ENCODE results near the gene COX10.

Gene COX10

GRCh38 chr17:14245002-14245401 lies 175.7 kb downstream of the COX10 start:
- H3K4me3 ChIP-seq (ENCODE audit: low read depth, low read length), result no peak overlapping the region

DNA sequence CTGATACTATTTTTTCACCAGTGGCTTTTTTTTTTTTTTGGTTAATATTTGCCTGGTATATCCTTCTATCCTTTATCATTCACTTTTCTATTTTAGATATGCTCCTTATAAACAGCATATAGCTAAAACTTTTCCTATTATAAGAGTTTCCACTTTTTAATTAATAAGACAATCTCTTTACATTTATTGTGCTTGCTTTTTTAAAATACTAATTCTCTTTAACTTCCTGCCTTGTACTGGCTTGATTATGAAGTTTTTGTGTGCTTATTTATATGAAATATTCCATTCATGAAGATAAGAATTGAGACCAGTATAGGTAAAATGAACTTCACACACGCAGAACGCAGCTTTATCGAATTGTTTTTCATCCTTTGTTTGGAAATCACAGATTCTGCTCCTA lies 176.3 kb downstream of the COX10 start:
- Histone ChIP-seq H3K27me3 (replicated peaks) (no peaks in the 10 kb centered on the region), H3K27ac (no peak overlapping the region), H3K36me3 (replicated peaks) (no peaks in the 10 kb centered on the region), H3K4me3 (ENCODE audit: low read depth, low read length) (no peak overlapping the region)
- DNase-seq, result no peak
- TF ChIP-seq CTCF (IDR thresholded peaks at IDR 0.05; ENCODE audit: low read depth, low read length, missing control alignments), result no peak
- in situ Hi-C loops (cut with HindIII; ENCODE audit: low pct_ligation_motif_present, low sequenced_read_pairs), result no loop called here

More at GRCh38 chr17:14245002-14245401, 175.7 kb downstream of the COX10 start:
- in situ Hi-C loops (cut with HindIII; ENCODE audit: low pct_ligation_motif_present, low sequenced_read_pairs), result no loop called here
- no peaks in the 10 kb centered on the region for H3K27me3 ChIP-seq (replicated peaks)
- no peak for DNase-seq
- no peak overlapping the region for H3K27ac ChIP-seq
- no peak for TF ChIP-seq CTCF (IDR thresholded peaks at IDR 0.05; ENCODE audit: low read depth, low read length, missing control alignments)
- no peaks in the 10 kb centered on the region for H3K36me3 ChIP-seq (replicated peaks)
